ENCODE data around the gene ASTN2.

The ASTN2 gene

GRCh38 chr9:117414220-117414905 is 494 bp downstream of the ASTN2 start:
- DNase-seq, result no peak

- DNase-seq, result no peak
Observed at GRCh38 chr9:117413346-117414219, 1.3 kb downstream of the ASTN2 start.

GRCh38 chr9:117412841-117413240 is 2.0 kb downstream of the ASTN2 start:
- DNase-seq, result no peak

GRCh38 chr9:117412006-117412715 is 2.7 kb downstream of the ASTN2 start:
- DNase-seq, result no peak

- no peak for DNase-seq
Observed at GRCh38 chr9:117411547-117411946, 3.3 kb downstream of the ASTN2 start.

- DNase-seq, result no peak
Observed at GRCh38 chr9:117409321-117409720, 5.5 kb downstream of the ASTN2 start.

- DNase-seq, result no peak
Observed at GRCh38 chr9:117407436-117408022, 7.3 kb downstream of the ASTN2 start.

- no peak for DNase-seq
Observed at GRCh38 chr9:117405950-117406705, 8.7 kb downstream of the ASTN2 start.

GRCh38 chr9:117403848-117404247 is 11.0 kb downstream of the ASTN2 start:
- DNase-seq, result no peak

GRCh38 chr9:117403403-117403811 is 11.4 kb downstream of the ASTN2 start:
- DNase-seq, result no peak

GRCh38 chr9:117400171-117400570 is 14.7 kb downstream of the ASTN2 start:
- DNase-seq, result no peak

- no peak for DNase-seq
Observed at GRCh38 chr9:117395151-117395650, 19.7 kb downstream of the ASTN2 start.

GRCh38 chr9:117394655-117395054 is 20.2 kb downstream of the ASTN2 start:
- DNase-seq, result no peak

- no peak for DNase-seq
Observed at GRCh38 chr9:117392992-117393391, 21.9 kb downstream of the ASTN2 start.

GRCh38 chr9:117387422-117387821 is 27.4 kb downstream of the ASTN2 start:
- no peak for DNase-seq

- DNase-seq, result no peak
Observed at GRCh38 chr9:117379341-117379740, 35.5 kb downstream of the ASTN2 start.

GRCh38 chr9:117377046-117377445 is 37.8 kb downstream of the ASTN2 start:
- no peak for DNase-seq

- DNase-seq, result no peak
Observed at GRCh38 chr9:117375956-117376355, 38.9 kb downstream of the ASTN2 start.

GRCh38 chr9:117374076-117374725 is 40.7 kb downstream of the ASTN2 start:
- DNase-seq, result no peak

- no peak for DNase-seq
Observed at GRCh38 chr9:117368684-117369230, 46.1 kb downstream of the ASTN2 start.

GRCh38 chr9:117365438-117365837 is 49.4 kb downstream of the ASTN2 start:
- no peak for DNase-seq

Measured in stimulated activated CD4-positive, alpha-beta T cell treated with anti-CD3 and anti-CD28 coated beads, Interleukin-2, amount 100 ng/mL, for 24 hours (primary cell).